AG20443 (cell line): ENCODE results near the gene CSF3R.

Source experiments
- DNase-seq: peaks from one replicate; pipeline ENCODE4 v3.0.0; 2012; ENCODE audit warnings: low spot score, mixed read lengths

The CSF3R gene

GRCh38 chr1:36482724-36483388 is at the start of gene CSF3R:
Gene CSF3R, minus strand, starts transcription at chr1:36482913. Its CDS starts 3,417 bp downstream, at chr1:36479496.
- no peak for DNase-seq

GRCh38 chr1:36531833-36532232 is 49.1 kb upstream of the CSF3R start:
- DNase-seq: no peak

DNA sequence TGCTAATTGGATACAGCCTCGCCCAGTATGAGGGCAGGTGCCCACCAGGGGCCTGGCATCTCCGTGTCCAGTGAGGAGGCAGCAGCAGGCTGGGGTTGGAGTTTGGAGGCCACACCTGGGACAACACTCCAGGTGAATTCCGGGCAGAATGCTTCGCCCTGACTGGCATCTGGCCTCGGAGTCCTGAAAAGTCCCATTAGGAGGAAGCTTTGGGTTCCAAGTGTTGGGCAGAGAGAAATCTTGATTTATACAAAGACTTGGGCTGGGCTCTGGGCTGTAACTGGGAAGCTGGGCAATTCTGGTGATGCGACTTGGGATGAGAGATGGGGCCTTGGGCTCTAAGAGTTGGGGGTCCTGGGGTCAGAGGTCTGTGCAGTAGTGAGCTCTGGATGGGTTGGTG is 48.1 kb upstream of the CSF3R start:
- no peak for DNase-seq

GRCh38 chr1:36530261-36530660 is 47.5 kb upstream of the CSF3R start:
- no peak for DNase-seq

DNA sequence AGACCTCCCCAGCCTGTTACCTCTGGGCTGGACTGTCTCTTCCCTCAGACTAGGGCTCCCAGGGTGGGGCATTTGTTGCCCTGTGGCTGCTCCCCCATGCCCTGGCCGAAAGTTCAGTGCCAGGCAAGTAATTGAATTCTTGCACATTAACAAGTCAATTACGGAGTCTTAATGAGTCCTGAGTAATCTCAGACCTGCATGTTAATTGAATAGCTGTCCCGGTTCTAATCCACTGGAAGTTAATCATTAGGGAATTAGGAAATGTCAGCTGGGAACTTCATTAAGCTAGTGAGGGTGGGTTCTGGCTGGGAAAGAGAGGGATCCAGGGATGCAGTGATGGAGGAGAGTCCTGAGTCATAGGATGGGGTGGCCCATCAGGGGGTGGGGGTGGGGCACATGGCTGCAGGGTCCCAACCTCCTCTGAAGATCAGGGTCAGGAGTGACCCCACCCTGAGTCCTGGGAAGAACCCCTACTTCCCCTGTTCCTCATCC is 47.1 kb upstream of the CSF3R start:
- DNase-seq: no peak

GRCh38 chr1:36528361-36529349 is 45.9 kb upstream of the CSF3R start:
- DNase-seq: no peak

DNA sequence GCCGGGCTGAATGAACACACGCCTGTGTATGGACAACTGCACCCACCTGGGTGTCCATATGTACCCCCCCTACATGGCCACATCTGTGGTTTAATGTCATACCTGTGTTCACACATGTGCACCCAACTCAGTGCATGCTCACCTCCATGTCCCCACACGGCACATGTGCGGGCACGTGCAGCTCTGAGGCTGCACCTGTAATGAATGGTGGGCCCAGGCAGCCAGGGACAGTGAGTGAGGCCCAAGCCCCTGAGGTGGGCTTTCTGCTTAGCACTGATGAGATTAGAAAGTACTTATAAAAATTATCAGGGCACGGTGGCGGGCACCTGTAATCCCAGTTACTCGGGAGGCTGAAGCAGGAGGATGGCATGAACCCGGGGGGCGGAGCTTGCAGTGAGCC is 42.5 kb upstream of the CSF3R start:
- no peak for DNase-seq

DNA sequence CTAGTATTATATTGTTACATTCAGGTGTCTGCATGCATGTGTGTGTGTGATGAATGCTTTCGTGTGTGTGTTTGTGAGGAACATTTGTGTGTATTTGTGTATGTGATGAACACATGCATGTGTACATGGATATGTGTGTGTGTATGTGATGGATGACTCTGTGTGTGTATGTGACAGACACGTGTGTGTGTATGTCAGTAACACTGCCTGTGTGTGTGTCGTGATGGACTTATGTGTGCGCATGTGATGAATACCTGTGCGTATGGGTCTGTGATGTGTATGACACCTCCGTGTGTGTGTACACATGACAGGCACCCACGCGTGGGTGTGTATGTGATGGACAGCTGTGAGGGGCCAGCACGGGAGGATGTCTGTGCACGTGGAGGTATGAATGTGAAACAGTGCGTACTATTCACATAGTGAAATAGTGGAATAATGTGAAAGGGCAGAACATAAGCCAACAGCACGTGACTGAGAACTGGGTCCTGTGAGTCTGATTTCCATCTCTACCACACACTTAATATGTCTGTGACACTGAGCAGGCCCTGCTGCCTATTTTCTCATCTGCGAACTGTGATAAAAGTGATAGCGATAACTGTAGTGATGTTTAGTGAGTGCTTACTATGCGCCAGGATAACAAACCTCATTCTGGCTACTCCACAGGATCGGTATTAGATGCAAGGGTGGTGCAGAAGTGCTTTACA is 41.8 kb upstream of the CSF3R start:
- DNase-seq: no peak

DNA sequence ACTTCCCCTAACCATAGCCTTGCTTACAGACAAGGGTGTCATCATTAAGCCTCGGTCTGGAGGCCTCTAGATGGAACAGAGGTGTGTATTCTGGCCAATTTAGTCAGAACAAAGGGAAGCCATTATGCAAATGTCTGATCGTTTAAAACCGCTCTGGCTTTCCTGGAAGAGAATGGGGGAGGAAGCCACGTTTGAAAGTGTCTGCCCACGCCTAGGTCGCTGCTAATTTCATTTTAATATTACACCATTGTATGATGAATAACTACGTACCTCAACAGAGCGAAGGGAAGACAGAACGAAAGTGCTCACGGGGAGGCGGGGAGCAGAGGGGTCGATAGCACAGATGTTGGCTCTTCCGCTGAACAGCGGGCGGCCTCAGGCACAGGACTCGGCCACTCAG is 41.1 kb upstream of the CSF3R start:
- DNase-seq: no peak

DNA sequence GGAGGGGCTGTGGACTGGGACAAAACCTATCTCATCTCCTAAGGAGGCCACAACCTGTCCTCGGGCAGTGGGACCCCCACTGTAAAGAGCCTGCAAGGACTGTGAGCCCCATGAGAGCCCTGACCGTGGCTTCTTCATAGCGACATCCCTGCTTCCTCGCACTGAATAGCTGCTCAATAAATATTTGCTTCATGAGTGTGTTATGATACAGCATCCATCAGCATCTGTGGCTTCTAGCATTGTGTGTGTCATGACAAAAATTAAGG is 40.5 kb upstream of the CSF3R start:
- DNase-seq: no peak

DNA sequence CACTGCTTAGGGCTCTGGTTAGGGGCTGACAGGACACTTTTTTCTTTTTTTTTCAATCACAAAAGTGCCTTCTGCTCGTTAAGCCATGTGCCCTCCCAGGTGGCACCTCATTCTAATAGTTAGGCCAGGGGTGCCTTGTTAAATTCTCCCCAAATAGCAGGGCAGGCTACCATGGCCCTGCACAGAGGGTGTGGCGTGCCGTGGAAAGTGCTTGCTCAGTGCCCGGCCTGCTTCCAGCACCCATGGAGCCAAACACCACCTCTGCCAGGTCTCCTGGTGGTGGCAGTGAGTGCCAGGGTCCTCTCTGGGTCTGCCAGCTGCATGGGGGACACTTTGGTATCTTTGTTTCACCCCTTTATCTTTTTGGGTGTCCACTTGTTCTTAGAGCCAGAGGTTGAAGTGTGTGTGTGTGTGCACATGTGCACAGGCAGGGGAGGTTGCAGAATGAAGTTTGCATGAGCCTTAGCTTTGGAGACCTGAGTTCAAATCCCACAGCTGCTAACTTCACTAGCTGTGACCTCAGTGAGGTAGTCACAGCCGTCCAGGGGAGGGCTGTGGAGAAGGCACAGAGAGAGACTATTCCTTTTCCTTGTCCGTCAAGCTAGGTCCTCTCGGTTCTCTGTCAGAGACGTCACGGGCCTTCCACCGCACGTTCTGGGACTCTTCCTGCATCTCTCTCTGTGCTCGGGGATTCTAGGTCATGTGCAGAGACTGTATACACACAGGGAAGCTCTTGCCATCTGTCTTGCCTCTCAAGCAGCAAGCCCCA is 39.9 kb upstream of the CSF3R start:
- no peak for DNase-seq

- no peak for DNase-seq
These were observed 39.3 kb upstream of the CSF3R start for GRCh38 chr1:36522021-36522420.

GRCh38 chr1:36520771-36521420 is 38.2 kb upstream of the CSF3R start:
- no peak for DNase-seq

DNA sequence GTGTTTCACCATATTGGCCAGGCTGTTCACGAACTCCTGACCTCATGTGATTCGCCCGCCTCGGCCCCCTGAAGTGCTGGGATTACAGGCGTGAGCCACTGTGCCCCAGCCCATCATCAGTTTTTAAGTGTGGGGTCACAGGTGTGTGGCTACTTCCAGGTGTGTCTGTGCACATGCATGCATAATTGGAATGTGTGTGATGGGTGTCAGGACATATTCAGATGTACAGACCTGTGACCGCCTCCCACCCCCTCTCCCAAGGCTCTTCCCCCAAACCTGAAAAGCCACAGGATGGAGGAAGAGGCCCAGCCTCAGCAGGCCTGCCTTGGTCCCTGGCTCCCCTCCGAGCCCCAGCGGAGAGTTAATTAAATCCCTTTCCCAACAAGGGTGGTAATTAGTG is 37.3 kb upstream of the CSF3R start:
- DNase-seq: no peak

DNA sequence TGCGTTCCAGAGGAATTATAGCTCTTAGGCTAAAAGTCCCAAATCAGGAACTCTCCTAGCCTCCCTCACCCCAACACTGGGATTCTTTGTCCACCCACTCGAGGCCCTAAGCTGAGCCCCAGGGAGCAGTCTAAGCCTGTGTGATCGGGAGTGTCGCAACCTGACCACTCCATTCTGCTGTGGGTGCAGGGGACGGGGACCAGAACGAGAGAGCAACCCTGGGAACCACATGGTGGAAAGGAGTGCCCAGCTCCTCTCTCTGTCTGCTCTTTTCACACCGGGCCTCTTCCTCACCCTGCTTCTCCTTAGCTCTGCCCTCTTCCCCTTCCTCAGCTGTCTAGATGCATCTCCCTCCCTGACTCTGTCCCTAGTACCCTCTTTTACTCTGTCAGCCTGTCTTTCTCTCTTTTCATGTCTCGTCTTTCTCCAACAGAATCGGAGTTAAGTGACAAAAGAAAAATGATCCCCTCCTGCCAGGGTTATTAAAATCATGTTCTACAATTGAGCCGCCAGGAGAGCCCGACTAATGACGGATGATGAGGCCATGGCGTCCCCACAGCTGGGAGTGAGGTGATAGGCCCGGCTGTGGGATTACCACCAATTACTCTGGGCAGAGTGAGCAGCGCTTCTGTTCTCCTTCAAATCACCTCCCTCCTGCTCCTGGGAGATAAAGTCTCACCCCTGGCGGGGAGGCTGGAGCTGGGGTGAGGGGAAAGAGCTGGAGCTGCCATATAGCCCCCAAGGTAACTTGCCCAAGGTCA is 34.5 kb upstream of the CSF3R start:
- no peak for DNase-seq

GRCh38 chr1:36516372-36517010 is 33.8 kb upstream of the CSF3R start:
- peak; percentile 86 for DNase-seq

DNA sequence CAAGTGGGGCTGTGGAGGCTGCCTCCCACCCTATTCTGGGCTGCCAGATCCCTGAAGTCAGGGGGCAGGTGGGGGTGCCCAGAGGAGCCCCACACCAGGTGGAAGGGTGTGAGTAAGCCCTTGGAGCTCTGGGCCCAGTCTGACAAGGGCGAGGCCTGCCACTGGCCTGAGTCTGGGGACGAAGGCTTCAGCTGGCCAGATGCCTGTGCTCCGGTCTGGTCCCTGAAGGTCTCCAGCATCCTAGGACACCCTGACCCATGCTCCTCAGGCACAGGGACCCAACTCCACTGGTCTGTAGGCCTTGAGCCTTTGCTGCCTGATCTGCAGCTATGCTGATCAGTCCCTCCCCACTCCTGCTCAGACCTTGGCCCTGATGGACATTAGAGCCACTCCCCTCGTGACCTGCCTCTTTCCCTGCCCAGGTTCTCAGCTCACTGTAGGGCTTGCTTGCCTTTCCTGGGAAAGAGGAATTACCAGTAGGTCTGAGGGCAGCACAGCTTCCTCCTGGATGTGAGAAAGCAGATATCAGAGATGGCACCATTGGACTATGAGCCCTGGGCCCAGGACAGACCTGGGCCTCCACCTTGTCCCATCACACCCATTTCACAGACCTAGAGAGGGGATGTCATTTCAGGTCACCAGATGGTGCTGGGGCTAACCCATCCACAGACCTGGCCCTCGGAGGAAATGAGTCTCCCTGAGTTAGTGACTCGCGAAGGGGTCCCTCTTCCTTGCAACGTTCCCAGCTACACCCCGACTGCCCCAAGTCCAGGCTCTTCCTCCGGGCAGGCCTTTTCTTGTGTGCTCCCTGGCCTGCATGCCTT is 32.8 kb upstream of the CSF3R start:
- no peak for DNase-seq

DNA sequence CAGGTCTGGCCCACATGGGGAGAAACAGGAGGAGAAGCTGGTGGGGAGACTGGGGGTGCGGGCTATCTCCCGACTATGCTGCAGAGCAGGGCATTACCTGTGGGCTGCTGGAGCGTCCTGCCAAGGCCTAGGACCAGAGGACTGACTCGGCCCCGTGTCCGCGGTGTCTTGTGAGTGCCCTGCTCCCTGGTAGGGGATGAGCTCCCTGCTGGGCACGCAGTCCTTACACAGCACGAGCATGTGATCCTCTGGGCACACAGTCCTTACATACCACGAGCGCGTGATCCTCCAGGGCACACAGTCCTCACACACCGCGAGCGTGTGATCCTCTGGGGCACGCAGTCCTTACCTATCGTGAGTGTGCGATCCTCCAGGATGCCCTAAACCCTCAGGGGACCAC is 31.8 kb upstream of the CSF3R start:
- DNase-seq: no peak
